ENCODE measurements around the gene PCSK9.

- no peak for TF ChIP-seq CTCF (IDR thresholded peaks at IDR 0.05)
- TF ChIP-seq POLR2A (IDR thresholded peaks at IDR 0.05): no peak
Measured at GRCh38 chr1:55049914-55050278, 10.5 kb downstream of the PCSK9 start.

Measured in testis (tissue), 2 donors.